ENCODE results near the gene ROS1. TPM values are rescaled to one million over a fixed set of nuclear protein-coding genes. Genes with fewer than 3 reads are reported as not detected.

The ROS1 gene
- total RNA-seq, 1 experiment from 2014 or later, result not detected

DNA sequence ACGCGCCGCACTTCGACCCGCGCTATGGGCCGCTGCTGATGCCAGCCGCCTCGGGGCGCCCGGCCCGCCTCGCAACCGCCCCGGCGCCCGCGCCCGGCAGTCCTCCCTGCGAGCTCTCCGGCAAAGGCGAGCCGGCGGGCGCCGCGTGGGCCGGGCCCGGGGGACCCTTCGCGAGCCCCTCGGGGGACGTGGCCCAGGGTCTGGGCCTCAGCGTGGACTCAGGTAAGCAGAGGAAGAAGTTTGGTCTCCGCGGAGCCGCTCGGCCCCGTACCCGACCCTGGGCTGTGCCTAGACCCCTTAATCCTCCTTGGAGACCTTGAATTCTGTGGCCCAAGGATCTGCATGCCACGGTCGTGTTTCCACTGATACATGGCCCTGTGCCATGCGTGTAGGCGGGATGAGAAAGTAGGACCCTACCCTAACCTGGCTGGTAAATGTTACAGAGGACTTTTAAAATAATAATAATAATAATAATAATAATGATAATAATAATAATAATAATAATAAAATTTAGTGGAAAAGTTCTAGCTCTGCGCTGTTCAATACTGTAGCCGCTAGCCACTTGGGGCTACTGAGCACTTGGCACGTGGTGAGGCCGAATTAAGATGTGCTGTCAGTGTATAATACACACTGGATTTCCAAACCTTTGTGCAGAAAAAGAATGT is 154.8 kb downstream of the ROS1 start:
- Histone ChIP-seq H3K9ac (ENCODE audit: extremely low read depth, insufficient read length, low read length) (no peak overlapping the region), H3K18ac (ENCODE audit: insufficient read length, low read depth, low read length) (no peak overlapping the region), H3K4me2 (ENCODE audit: insufficient read depth, insufficient read length, low read length) (peak overlapping the region; percentile 41), H3K14ac (ENCODE audit: insufficient read depth, low read length) (no peak overlapping the region), H3T11ph (ENCODE audit: low read length) (no peak overlapping the region), H4K20me1 (ENCODE audit: control insufficient read depth, insufficient read depth, insufficient read length) (no peaks in the 10 kb centered on the region), H2AFZ (ENCODE audit: low read length) (no peak overlapping the region), H3K27ac (ENCODE audit: insufficient read length, low read depth, low read length) (no peak overlapping the region), H3K23me2 (ENCODE audit: insufficient read length, low read depth, low read length, poor library complexity, severe bottlenecking) (peaks cover 4% of the 10 kb centered on the region), H3K4me1 (ENCODE audit: insufficient read depth, low read length) (no peaks in the 10 kb centered on the region), H3K79me1 (ENCODE audit: insufficient read depth, low read depth, low read length, poor library complexity, severe bottlenecking) (no peaks in the 10 kb centered on the region), H3K27me3 (ENCODE audit: insufficient read depth, low read length) (peaks cover 58% of the 10 kb centered on the region), H2AK5ac (ENCODE audit: insufficient read length, low read length) (no peak overlapping the region), H4K91ac (ENCODE audit: insufficient read length, low read depth, low read length) (no peak overlapping the region), H2BK20ac (ENCODE audit: low read depth, low read length, poor library complexity, severe bottlenecking) (no peak overlapping the region), H4K5ac (ENCODE audit: insufficient read length, low read depth, low read length) (no peak overlapping the region), H2BK15ac (ENCODE audit: low read depth, low read length) (no peak overlapping the region), H4K8ac (replicated peaks; ENCODE audit: insufficient read length, low read depth, low read length) (no peak overlapping the region), H3K79me2 (ENCODE audit: insufficient read depth, low read length) (no peaks in the 10 kb centered on the region), H3K23ac (ENCODE audit: insufficient read length, low read depth, low read length) (no peak overlapping the region), H3K4ac (ENCODE audit: low read depth, low read length) (no peak overlapping the region), H2BK12ac (ENCODE audit: insufficient read length, low read depth, low read length) (no peak overlapping the region), H2BK5ac (ENCODE audit: insufficient read length, low read length) (no peak overlapping the region), H3K56ac (ENCODE audit: insufficient read length, low read depth, low read length) (no peak overlapping the region), H3K9me3 (ENCODE audit: control insufficient read depth, low read depth, low read length) (no peaks in the 10 kb centered on the region), H2BK120ac (ENCODE audit: low read depth, low read length, poor library complexity, severe bottlenecking) (no peak overlapping the region)
- Mint-ChIP-seq H3K27ac (no peak overlapping the region), H3K4me3 (peak overlapping the region; percentile 57 to 78), H3K4me1 (peaks cover 12 to 38% of the 10 kb centered on the region in 2 experiments), H3K27me3 (ENCODE audit: low read depth) (peaks cover 96% of the 10 kb centered on the region), H3K9me3 (no peaks in the 10 kb centered on the region; a peak in 1 of 5 replicates), H3K36me3 (ENCODE audit: insufficient read depth in 1 of 3, low read depth in 3 of 3) (no peaks in the 10 kb centered on the region)
- TF ChIP-seq, protein P1, sequence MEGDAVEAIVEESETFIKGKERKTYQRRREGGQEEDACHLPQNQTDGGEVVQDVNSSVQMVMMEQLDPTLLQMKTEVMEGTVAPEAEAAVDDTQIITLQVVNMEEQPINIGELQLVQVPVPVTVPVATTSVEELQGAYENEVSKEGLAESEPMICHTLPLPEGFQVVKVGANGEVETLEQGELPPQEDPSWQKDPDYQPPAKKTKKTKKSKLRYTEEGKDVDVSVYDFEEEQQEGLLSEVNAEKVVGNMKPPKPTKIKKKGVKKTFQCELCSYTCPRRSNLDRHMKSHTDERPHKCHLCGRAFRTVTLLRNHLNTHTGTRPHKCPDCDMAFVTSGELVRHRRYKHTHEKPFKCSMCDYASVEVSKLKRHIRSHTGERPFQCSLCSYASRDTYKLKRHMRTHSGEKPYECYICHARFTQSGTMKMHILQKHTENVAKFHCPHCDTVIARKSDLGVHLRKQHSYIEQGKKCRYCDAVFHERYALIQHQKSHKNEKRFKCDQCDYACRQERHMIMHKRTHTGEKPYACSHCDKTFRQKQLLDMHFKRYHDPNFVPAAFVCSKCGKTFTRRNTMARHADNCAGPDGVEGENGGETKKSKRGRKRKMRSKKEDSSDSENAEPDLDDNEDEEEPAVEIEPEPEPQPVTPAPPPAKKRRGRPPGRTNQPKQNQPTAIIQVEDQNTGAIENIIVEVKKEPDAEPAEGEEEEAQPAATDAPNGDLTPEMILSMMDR (conservative IDR thresholded peaks at IDR 0.05), result no peak
- WGBS (ENCODE audit: extremely low coverage, insufficient read length, low lambda C conversion rate), result no CpG with 5 or more reads among the region's 48 CpGs
- DNase-seq, result no peak
